ENCODE measurements around the gene FAM114A2.

FAM114A2 gene

GRCh38 chr5:153970496-153970895, 68.2 kb downstream of the FAM114A2 start (continued):
- TF ChIP-seq ELK4 (IDR thresholded peaks at IDR 0.05; ENCODE audit: borderline replicate concordance, low read depth, low read length) (no peak), ZNF624 (tag by site-specific recombination; IDR thresholded peaks at IDR 0.05) (no peak), ZNF223 (tag by site-specific recombination; IDR thresholded peaks at IDR 0.05) (no peak), MEIS1 (CRISPR knock-in tag; IDR thresholded peaks at IDR 0.05; ENCODE audit: borderline replicate concordance) (no peak), GLIS2 (tag by site-specific recombination; IDR thresholded peaks at IDR 0.05) (no peak), ZFP69B (tag by site-specific recombination; IDR thresholded peaks at IDR 0.05) (no peak), CTCF (tag by site-specific recombination; IDR thresholded peaks at IDR 0.05) (no peak), ZNF138 (tag by site-specific recombination; IDR thresholded peaks at IDR 0.05; ENCODE audit: borderline replicate concordance) (no peak), ZNF658 (tag by site-specific recombination; IDR thresholded peaks at IDR 0.05) (no peak)

- ChIA-PET CTCF (interaction anchor here (0.7 to 1.0 kb wide), 2 partner anchors 103 to 113 kb away, joined by 3 read pairs; no protein-coding TSS in a partner anchor), POLR2A (interaction anchor here (0.6 kb wide), 1 partner anchor 89 kb away, joined by 3 read pairs; no protein-coding TSS in a partner anchor)
- Histone ChIP-seq H3K4me1 (ENCODE audit: control insufficient read depth, insufficient read depth, low read length) (no peaks in the 10 kb centered on the region), H3K4me3 (ENCODE audit: low read depth, low read length) (no peak overlapping the region), H3K27ac (ENCODE audit: extremely low read depth, low read depth, low read length) (no peak overlapping the region), H3K9me3 (ENCODE audit: control insufficient read depth, insufficient read depth, low read depth, low read length) (no peaks in the 10 kb centered on the region), H3K36me3 (ENCODE audit: control insufficient read depth in 2 of 2, insufficient read depth in 1 of 2, low read length in 2 of 2) (no peaks in the 10 kb centered on the region)
- TF ChIP-seq ZNF785 (tag by site-specific recombination; IDR thresholded peaks at IDR 0.05) (no peak), ZNF76 (tag by site-specific recombination; IDR thresholded peaks at IDR 0.05; ENCODE audit: borderline replicate concordance, low read depth) (no peak), ZNF777 (tag by site-specific recombination; IDR thresholded peaks at IDR 0.05; ENCODE audit: borderline replicate concordance) (no peak), ZNF398 (tag by site-specific recombination; IDR thresholded peaks at IDR 0.05) (no peak), ZBTB11 (tag by site-specific recombination; conservative IDR thresholded peaks at IDR 0.05; ENCODE audit: low read depth) (no peak), ZXDB (tag by site-specific recombination; IDR thresholded peaks at IDR 0.05) (no peak), ZNF37A (tag by site-specific recombination; IDR thresholded peaks at IDR 0.05) (no peak), PRDM4 (tag by site-specific recombination; IDR thresholded peaks at IDR 0.05) (no peak), ZNF2 (tag by site-specific recombination; IDR thresholded peaks at IDR 0.05) (no peak)
Measured at GRCh38 chr5:153969563-153969895, 69.2 kb downstream of the FAM114A2 start.
